HepG2 (cell line): ENCODE results near the gene BAHCC1. TPM values are rescaled to one million over a fixed set of nuclear protein-coding genes. Genes with fewer than 3 reads are reported as not detected.

Source experiments
- ATAC-seq: fragments of 200-7000 bp; cut with Tn5 transposase; 3 replicates; pipeline ENCODE4 v1.9.1; 2020; ENCODE audit warnings: mild to moderate bottlenecking, moderate library complexity
- BruUV-seq: library from RNA; stranded (reverse); fragments of 400-500 nt; replicated peaks from 2 replicates; lab custom pipeline; 2021; lab: Mats Ljungman, UMichigan
- CTCF ChIA-PET: fragments of 300-600 bp; formaldehyde crosslinking; extraction: SDS; loops from one replicate; lab custom pipeline; 2021; ENCODE audit warnings: low total read pairs, inconsistent platforms, low intra/inter-chr PET ratio; lab: Yijun Ruan, JAX
- POLR2A ChIA-PET: fragments of 350-600 bp; sonication (Branson Sonifier 250); formaldehyde crosslinking; loops from one replicate; lab custom pipeline; 2020; ENCODE audit warnings: antibody characterized with exemption, inconsistent platforms; lab: Yijun Ruan, JAX
- DNase-seq: peaks from one replicate; pipeline ENCODE4 v3.0.0-alpha.2; 2015; ENCODE audit warnings: low spot score
- FAIRE-seq: peaks from 3 replicates; lab custom pipeline; 2011; peaks lifted over from hg19 to GRCh38; lab: Jason Lieb, UNC
- H2AFZ ChIP-seq: one replicate; pipeline ENCODE4 v1.6.1; 2011; ENCODE audit warnings: low read length, inconsistent platforms
- H3K27ac ChIP-seq: fragments of 300-600 bp; 3 replicates; pipeline ENCODE4 v1.8.0; 2011; ENCODE audit warnings: mixed run types, mild to moderate bottlenecking, mixed read lengths, low read length, inconsistent platforms; ENCODE audit not compliant: insufficient read depth; ENCODE audit errors: extremely low read length
- H3K27me3 ChIP-seq, 2 experiments: fragments of 200-600 bp in 1 of 2; 2 replicates in 1 of 2; 3 replicates in 1 of 2; pipeline versions ENCODE4 v1.6.0 to v1.8.0; 2011; ENCODE audit warnings: low read length in 2 of 2, mild to moderate bottlenecking in 2 of 2, moderate library complexity in 2 of 2, inconsistent platforms in 1 of 2; ENCODE audit not compliant: insufficient read depth in 2 of 2, control insufficient read depth in 1 of 2
- H3K36me3 ChIP-seq, 2 experiments: fragments of 200-600 bp in 1 of 2; replicated peaks in 1 of 2; 2 replicates in 1 of 2; 3 replicates in 1 of 2; pipeline versions ENCODE4 v1.5.1 to v1.8.0; 2011; ENCODE audit warnings: low read length in 2 of 2, inconsistent platforms in 1 of 2; ENCODE audit not compliant: insufficient read depth in 2 of 2, control insufficient read depth in 1 of 2
- H3K4me1 ChIP-seq: 2 replicates; pipeline ENCODE4 v1.5.1; 2012; ENCODE audit warnings: low read length, inconsistent platforms; ENCODE audit not compliant: insufficient read depth
- H3K4me2 ChIP-seq: 2 replicates; pipeline ENCODE4 v1.6.0; 2011; ENCODE audit warnings: low read depth, low read length, inconsistent platforms
- H3K4me3 ChIP-seq, 3 experiments: fragments of 200-600 bp in 1 of 3; sonication (generic), shearing (Covaris generic) in 1 of 3; replicated peaks in 1 of 3; 2 replicates each; pipeline ENCODE4 v1.5.1; 2011 to 2016; ENCODE audit warnings: low read length in 3 of 3, inconsistent platforms in 2 of 3, low read depth in 2 of 3, mild to moderate bottlenecking in 2 of 3, control low read depth in 1 of 3, mixed read lengths in 1 of 3; ENCODE audit not compliant: insufficient read depth in 1 of 3
- H3K79me2 ChIP-seq: one replicate; pipeline ENCODE4 v1.6.1; 2011; ENCODE audit warnings: low read length, inconsistent platforms; ENCODE audit not compliant: insufficient read depth
- H3K9ac ChIP-seq: 2 replicates; pipeline ENCODE4 v1.6.0; 2011; ENCODE audit warnings: mild to moderate bottlenecking, low read depth, low read length, inconsistent platforms; ENCODE audit not compliant: insufficient read depth
- H3K9me3 ChIP-seq: 2 replicates; pipeline ENCODE4 v1.5.1; 2012; ENCODE audit warnings: mild to moderate bottlenecking, low read length
- H4K20me1 ChIP-seq: 2 replicates; pipeline ENCODE4 v1.6.0; 2011; ENCODE audit warnings: inconsistent platforms, mild to moderate bottlenecking, low read length, moderate library complexity; ENCODE audit not compliant: insufficient read depth
- CBX1 ChIP-seq: IDR thresholded peaks from one replicate; pipeline ENCODE4 v1.6.1; 2016; ENCODE audit warnings: antibody characterized with exemption, low read depth
- GPN1 ChIP-seq: sonication (generic); formaldehyde crosslinking; IDR thresholded peaks from 2 replicates; pipeline ENCODE4 v1.5.1; 2020; ENCODE audit warnings: missing genetic modification reagents, borderline replicate concordance
- NFE2L1 ChIP-seq: sonication (generic); formaldehyde crosslinking; IDR thresholded peaks from 2 replicates; pipeline ENCODE4 v1.4.0; 2020; ENCODE audit warnings: missing genetic modification reagents, mild to moderate bottlenecking, borderline replicate concordance
- NKX3-1 ChIP-seq: sonication (generic); formaldehyde crosslinking; IDR thresholded peaks from 2 replicates; pipeline ENCODE4 v1.5.0; 2020; ENCODE audit warnings: missing genetic modification reagents
- PRMT3 ChIP-seq: sonication (generic); formaldehyde crosslinking; IDR thresholded peaks from 2 replicates; pipeline ENCODE4 v1.8.1; 2022; ENCODE audit warnings: low read depth, mild to moderate bottlenecking, moderate library complexity, missing genetic modification reagents, borderline replicate concordance
- RAD21 ChIP-seq: fragments of 450-650 bp; formaldehyde crosslinking; IDR thresholded peaks from 2 replicates; pipeline ENCODE4 v1.5.0; 2020; ENCODE audit warnings: mild to moderate bottlenecking
- REL ChIP-seq: sonication (generic); formaldehyde crosslinking; conservative IDR thresholded peaks from 2 replicates; pipeline ENCODE4 v1.8.0; 2022; ENCODE audit warnings: mild to moderate bottlenecking, missing genetic modification reagents, moderate library complexity
- RELA ChIP-seq: sonication (generic); formaldehyde crosslinking; IDR thresholded peaks from 2 replicates; pipeline ENCODE4 v1.4.0; 2020; ENCODE audit warnings: missing genetic modification reagents
- SALL1 ChIP-seq: sonication (generic); formaldehyde crosslinking; IDR thresholded peaks from 2 replicates; pipeline ENCODE4 v1.8.0; 2022; ENCODE audit warnings: mild to moderate bottlenecking, missing genetic modification reagents
- SMC3 ChIP-seq: IDR thresholded peaks from 2 replicates; pipeline ENCODE4 v1.6.1; 2011; ENCODE audit warnings: low read length, improper control_type of control experiment
- STAT6 ChIP-seq: sonication (generic); formaldehyde crosslinking; IDR thresholded peaks from 2 replicates; pipeline ENCODE4 v1.4.0; 2020; ENCODE audit warnings: missing genetic modification reagents, mild to moderate bottlenecking, borderline replicate concordance
- TFE3 ChIP-seq: IDR thresholded peaks from 2 replicates; pipeline ENCODE4 v1.6.1; 2016
- ZFX ChIP-seq: sonication (generic); formaldehyde crosslinking; IDR thresholded peaks from 2 replicates; pipeline ENCODE4 v1.4.0; 2020; ENCODE audit warnings: mild to moderate bottlenecking, low read depth, missing genetic modification reagents, moderate library complexity
- ZNF256 ChIP-seq: sonication (generic); formaldehyde crosslinking; conservative IDR thresholded peaks from 2 replicates; pipeline ENCODE4 v1.4.0; 2020; ENCODE audit warnings: missing genetic modification reagents
- ZNF280B ChIP-seq: sonication (generic); formaldehyde crosslinking; IDR thresholded peaks from 2 replicates; pipeline ENCODE4 v1.5.0; 2020; ENCODE audit warnings: missing genetic modification reagents, mild to moderate bottlenecking, borderline replicate concordance
- ZNF441 ChIP-seq: sonication (generic); formaldehyde crosslinking; IDR thresholded peaks from 2 replicates; pipeline ENCODE4 v1.7.0; 2021; ENCODE audit warnings: missing genetic modification reagents, borderline replicate concordance
- ZNF607 ChIP-seq: sonication (generic); formaldehyde crosslinking; IDR thresholded peaks from 2 replicates; pipeline ENCODE4 v1.5.1; 2020; ENCODE audit warnings: missing genetic modification reagents, mild to moderate bottlenecking, borderline replicate concordance
- ZNF616 ChIP-seq: sonication (generic); formaldehyde crosslinking; IDR thresholded peaks from 2 replicates; pipeline ENCODE4 v1.5.0; 2020; ENCODE audit warnings: low read depth, mild to moderate bottlenecking, missing genetic modification reagents
- WGBS: methylation state at CpG from one replicate; pipeline ENCODE4 v1.1.6; 2017; ENCODE audit warnings: low lambda C conversion rate; 5-methylcytosine and 5-hydroxymethylcytosine counted together
- in situ Hi-C: cut with HindIII; loops from 2 replicates; pipeline ENCODE4 v1.10.0; 2017; ENCODE audit warnings: low pct_unique_long_range_greater_than_20kb; ENCODE audit not compliant: extremely low pct_ligation_motif_present
- intact Hi-C: fragments of 100-400 bp; cut with micrococcal nuclease; formaldehyde crosslinking; loops from one replicate; pipeline ENCODE4 v1.10.0; 2022; ENCODE audit not compliant: unreplicated experiment
- polyA plus RNA-seq, 8 experiments: library from polyadenylated mRNA; depleted of rRNA in 3 of 8; stranded (reverse) in 7 of 8; unstranded in 1 of 8; fragments of >200 nt; fragmentation: Illumina TruSeq in 4 of 8; extraction: Trizol in 4 of 8; gene quantifications; 2 replicates each; pipeline versions ENCODE4 v1.2.1 to v1.2.3, GENCODE V29; 2011 to 2016; ENCODE audit warnings: low read depth in 4 of 8, missing spikeins in 1 of 8, mixed read lengths in 1 of 8; ENCODE audit not compliant: insufficient read depth in 1 of 8
- total RNA-seq, 5 experiments: library from RNA; depleted of rRNA; stranded (reverse); fragments of >200 nt; fragmentation: Illumina TruSeq; extraction: Trizol; gene quantifications; 2 replicates each; pipeline ENCODE4 v1.2.3, GENCODE V29; 2016; ENCODE audit warnings: low read depth in 1 of 5

The BAHCC1 gene
- total and polyA plus RNA-seq, 2 of the 13 experiments (the other 11 are each of a cell fraction or from before 2014, with no cell fraction given): 1.4 to 1.7 TPM

- H3K36me3 ChIP-seq: no peaks in the 10 kb centered on the region
- peaks cover 3 to 63% of the 10 kb centered on the region in 2 experiments; a peak in 4 of 5 replicates for H3K27me3 ChIP-seq
- ATAC-seq (peak; percentile 55), FAIRE-seq (peak; percentile 12), DNase-seq (peak; percentile 93)
- H3K4me2 ChIP-seq: peak overlapping the region; percentile 90
- H3K4me3 ChIP-seq: peak overlapping the region; percentile 78 to 87 (median 79)
- peaks cover 5% of the 10 kb centered on the region for H4K20me1 ChIP-seq
- H3K79me2 ChIP-seq: peaks cover 28% of the 10 kb centered on the region
- no TSS peak for BruUV-seq
- in situ Hi-C loops: loop anchor here (5.0 kb wide), 1 partner anchor 90 kb away; no protein-coding TSS in a partner anchor
- intact Hi-C loops: loop anchor here (10.0 kb wide), 1 partner anchor 117 kb away; the partner anchor contains the start of gene ACTG1
- H3K9ac ChIP-seq: peak overlapping the region; percentile 84
- no peaks in the 10 kb centered on the region for H3K9me3 ChIP-seq
- no peak overlapping the region for H2AFZ ChIP-seq
- ChIA-PET POLR2A (interaction anchor here (0.5 to 2.0 kb wide), 21 partner anchors 9 to 942 kb away, joined by 3 to 19 read pairs (median 4); partner anchors contain the start of genes ACTG1, FAAP100, MCRIP1 and SLC38A10), CTCF (interaction anchor here (1.0 to 1.2 kb wide), 2 partner anchors 88 to 102 kb away, joined by 3 to 5 read pairs; no protein-coding TSS in a partner anchor)
- whole genome bisulfite sequencing: 3% methylated on average over 49 of the region's 49 CpGs
- H3K4me1 ChIP-seq: peaks cover 82% of the 10 kb centered on the region
- H3K27ac ChIP-seq: peak overlapping the region; percentile 92
- TF ChIP-seq GPN1 (CRISPR knock-in tag): no peak
- no peak for TF ChIP-seq ZNF441
- TF ChIP-seq SMC3: no peak
- TF ChIP-seq STAT6: no peak
- TF ChIP-seq ZNF256: no peak
- no peak for TF ChIP-seq ZNF616 (CRISPR knock-in tag)
- TF ChIP-seq ZFX (CRISPR knock-in tag): no peak
- peak; percentile 47 for TF ChIP-seq RAD21 (CRISPR knock-in tag)
- no peak for TF ChIP-seq SALL1
- TF ChIP-seq ZNF607 (CRISPR knock-in tag): no peak
- no peak for TF ChIP-seq PRMT3
- TF ChIP-seq CBX1: no peak
- TF ChIP-seq NFE2L1 (CRISPR knock-in tag): no peak
- TF ChIP-seq NKX3-1 (CRISPR knock-in tag): no peak
- 0 out of 2 replicates have a peak, but pooled peaks have one; percentile 51 for TF ChIP-seq RELA (CRISPR knock-in tag)
- TF ChIP-seq ZNF280B (CRISPR knock-in tag): no peak
- TF ChIP-seq TFE3 (CRISPR knock-in tag): peak; percentile 46; the same call in 1 of the 2 replicates
- no peak for TF ChIP-seq REL (CRISPR knock-in tag)
These were observed 2.3 kb downstream of the BAHCC1 start for GRCh38 chr17:81397314-81398175.
